DND-41 (cell line): ENCODE data around the gene MYH14.

Source experiments
- CTCF ChIP-seq: IDR thresholded peaks from 2 replicates; pipeline ENCODE4 v1.5.1; 2012; ENCODE audit warnings: borderline replicate concordance, low read length, moderate library complexity, mild to moderate bottlenecking; ENCODE audit not compliant: poor library complexity, severe bottlenecking; ENCODE audit errors: extremely low read depth
- EZH2 ChIP-seq: IDR thresholded peaks from 3 replicates; pipeline ENCODE4 v1.6.1; 2012; ENCODE audit warnings: borderline replicate concordance, low read depth, mild to moderate bottlenecking, moderate library complexity, low read length, inconsistent platforms; ENCODE audit not compliant: severe bottlenecking

- TF ChIP-seq CTCF (no peak), EZH2 (no peak)
These were observed 153.3 kb downstream of the MYH14 start for GRCh38 chr19:50356691-50357177.
